Endothelial cell of umbilical vein (primary cell): ENCODE results near the gene ABCG4.

ENCODE experiments used
- CTCF ChIP-seq, 2 donors: IDR thresholded peaks; 1 replicate in 1 of 2; 2 replicates in 1 of 2; pipeline ENCODE4 v1.5.1; 2011; ENCODE audit warnings: low read length in 2 of 2, mild to moderate bottlenecking in 2 of 2, moderate library complexity in 2 of 2, control low read depth in 1 of 2, inconsistent platforms in 1 of 2, low read depth in 1 of 2; ENCODE audit not compliant: insufficient read depth in 1 of 2; ENCODE audit errors: extremely low read depth in 1 of 2
- EZH2 ChIP-seq: IDR thresholded peaks from 2 replicates; pipeline ENCODE4 v1.6.1; 2012; ENCODE audit warnings: borderline replicate concordance, low read depth, mild to moderate bottlenecking, moderate library complexity, low read length, inconsistent platforms; ENCODE audit not compliant: severe bottlenecking

- TF ChIP-seq CTCF (IDR thresholded peaks at IDR 0.05; ENCODE audit: extremely low read depth in 1 of 2, insufficient read depth in 1 of 2, low read depth in 1 of 2, low read length in 2 of 2) (peak; percentile 69 to 70), EZH2 (no peak)
Observed at GRCh38 chr11:119196833-119197483, 48.1 kb downstream of the ABCG4 start.
